GM21529 (cell line): ENCODE measurements around the gene MAN1A1.

Source experiments
- ATAC-seq: cut with Tn5 transposase; IDR thresholded peaks from one replicate; pipeline ENCODE4 v1.9.1; 2021; ENCODE audit not compliant: unreplicated experiment

The MAN1A1 gene

DNA sequence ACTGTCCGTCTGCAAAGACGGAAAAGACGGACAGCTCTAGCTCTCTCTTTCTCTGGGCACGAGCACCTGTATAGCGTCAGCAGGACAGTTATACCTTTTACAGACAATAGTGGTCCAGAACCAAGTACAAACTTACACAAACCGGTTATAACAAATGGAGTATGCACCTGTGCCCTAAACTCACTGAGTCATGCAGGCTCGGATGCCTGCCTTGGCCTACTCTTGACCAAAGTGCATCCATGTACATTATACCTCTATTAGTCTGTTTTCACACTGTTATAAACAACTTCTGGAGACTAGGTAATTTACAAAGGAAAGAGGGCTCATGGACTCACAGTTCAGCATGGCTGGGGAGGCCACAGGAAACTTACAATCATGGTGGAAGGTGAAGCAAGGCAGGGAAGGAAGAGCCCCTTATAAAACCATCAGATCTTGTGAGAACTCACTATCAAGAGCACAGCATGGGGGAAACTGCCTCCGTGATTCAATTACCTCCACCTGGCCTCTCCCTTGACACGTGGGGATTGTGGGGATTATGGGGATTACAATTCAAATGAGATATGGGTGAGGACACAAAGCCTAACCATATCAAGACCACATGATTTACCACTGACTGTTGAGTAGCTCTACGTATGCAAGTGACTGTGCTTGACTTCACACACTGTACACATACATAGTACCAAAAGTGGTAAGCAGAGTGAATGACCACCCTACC lies 23.1 kb downstream of the MAN1A1 start:
- ATAC-seq = no peak

- no peak for ATAC-seq
Measured at GRCh38 chr6:119325559-119326265, 23.8 kb downstream of the MAN1A1 start.

GRCh38 chr6:119324718-119325117 lies 24.8 kb downstream of the MAN1A1 start:
- no peak for ATAC-seq

- ATAC-seq = no peak
Measured at GRCh38 chr6:119323931-119324330, 25.6 kb downstream of the MAN1A1 start.

GRCh38 chr6:119323478-119323877 lies 26.1 kb downstream of the MAN1A1 start:
- no peak for ATAC-seq

GRCh38 chr6:119322715-119323350 lies 26.7 kb downstream of the MAN1A1 start:
- no peak for ATAC-seq

- no peak for ATAC-seq
Measured at GRCh38 chr6:119322034-119322433, 27.5 kb downstream of the MAN1A1 start.

- ATAC-seq = no peak
Measured at GRCh38 chr6:119319694-119320093, 29.9 kb downstream of the MAN1A1 start.

DNA sequence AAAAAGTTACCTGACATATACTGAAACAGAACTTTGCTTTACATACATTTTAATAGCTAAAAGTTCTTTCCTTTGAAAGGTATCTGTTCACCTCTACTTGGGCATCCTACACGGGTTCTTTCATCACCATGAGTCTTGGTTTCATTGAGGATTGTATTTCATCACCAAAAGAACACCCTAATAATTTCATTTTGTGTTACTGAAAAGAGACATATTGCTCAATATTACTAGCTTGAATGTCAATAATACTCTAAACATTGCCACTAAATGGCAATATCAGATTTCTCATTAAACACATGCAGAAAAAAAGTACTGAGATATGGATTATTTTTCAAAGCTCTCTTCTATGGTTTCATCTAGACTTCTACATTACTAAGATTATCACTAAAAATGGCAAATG lies 30.8 kb downstream of the MAN1A1 start:
- ATAC-seq = no peak

DNA sequence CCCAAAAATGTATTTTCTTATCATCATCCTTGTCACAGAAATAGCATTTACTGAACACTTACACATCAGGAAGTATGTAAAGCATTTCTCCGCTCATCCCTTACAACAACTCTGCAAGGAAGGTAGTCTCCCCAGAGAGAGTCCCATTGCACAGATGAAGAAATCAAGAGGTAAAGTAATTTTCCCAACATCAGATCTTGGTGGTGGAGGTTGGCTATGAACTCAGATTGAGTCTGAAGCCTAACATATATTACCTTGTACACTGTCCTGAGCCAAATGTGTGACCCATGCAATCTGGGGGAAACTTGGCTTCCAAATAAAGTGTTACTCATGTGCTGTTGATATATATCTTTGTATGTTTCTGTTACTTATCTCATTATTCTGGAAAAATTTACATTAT lies 31.4 kb downstream of the MAN1A1 start:
- no peak for ATAC-seq

DNA sequence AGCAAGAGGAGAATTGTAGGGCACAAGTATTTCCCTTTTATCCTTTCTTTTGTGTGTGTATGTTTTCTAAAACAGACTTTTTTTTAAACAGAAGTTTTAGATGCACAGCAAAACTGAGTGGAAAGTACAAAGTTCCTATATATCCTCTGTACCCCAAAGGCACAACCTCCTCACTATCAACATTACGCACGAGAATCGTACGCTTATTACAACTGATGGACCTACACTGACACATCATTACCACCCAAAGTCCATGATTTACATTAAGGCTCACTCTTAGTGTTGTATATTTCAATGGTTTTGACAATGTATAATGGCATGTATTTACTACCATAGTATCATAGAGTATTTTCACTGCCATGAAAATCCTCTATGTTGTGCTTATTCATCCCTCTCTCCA lies 32.6 kb downstream of the MAN1A1 start:
- ATAC-seq = no peak

- ATAC-seq = peak; percentile 47
Measured at GRCh38 chr6:119314885-119315272, 34.7 kb downstream of the MAN1A1 start.

DNA sequence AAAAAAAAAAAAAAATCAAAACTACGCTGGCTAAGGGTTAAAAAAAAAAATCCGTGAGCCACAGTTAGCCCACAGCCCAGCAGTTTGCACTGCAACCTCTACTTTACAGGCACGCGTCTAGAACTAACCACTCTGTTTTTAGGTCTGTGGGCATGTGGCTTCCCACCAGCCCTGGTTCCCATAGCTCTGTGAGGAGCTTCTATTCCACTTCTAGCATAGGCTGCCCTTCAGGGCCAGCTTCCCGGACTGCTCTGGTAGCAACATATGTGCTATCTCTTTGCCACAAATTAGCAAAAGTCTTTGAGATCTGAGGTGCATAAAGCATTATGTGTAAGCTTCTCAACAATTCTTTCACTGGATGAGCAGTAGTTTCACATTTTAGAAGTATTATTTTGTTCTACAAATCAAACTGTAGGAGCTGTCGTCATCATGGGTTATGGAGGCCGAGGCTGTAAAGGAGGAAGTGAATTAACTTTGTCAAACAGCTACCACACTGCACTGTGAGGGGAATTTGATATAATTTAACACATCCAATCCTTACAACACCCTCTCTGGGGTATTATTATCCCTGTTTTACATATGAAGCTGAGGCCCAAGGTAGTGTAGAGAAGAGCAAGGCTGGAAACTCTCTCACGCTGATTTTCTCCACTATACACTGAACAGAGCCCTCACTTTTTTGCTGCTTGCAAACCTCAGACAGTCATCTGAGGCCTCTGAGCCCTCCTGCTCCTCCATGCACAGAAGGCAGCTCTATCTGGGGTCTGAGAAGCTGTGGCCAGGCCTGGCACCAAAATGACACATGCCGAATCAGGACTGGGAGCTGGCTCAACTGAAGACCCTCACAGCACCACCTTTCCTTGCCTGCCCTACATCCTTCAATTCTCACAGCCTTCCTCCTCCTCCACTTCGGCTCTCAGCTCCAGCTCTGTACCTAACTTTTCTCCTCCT lies 35.4 kb downstream of the MAN1A1 start:
- peak; percentile 65 for ATAC-seq

DNA sequence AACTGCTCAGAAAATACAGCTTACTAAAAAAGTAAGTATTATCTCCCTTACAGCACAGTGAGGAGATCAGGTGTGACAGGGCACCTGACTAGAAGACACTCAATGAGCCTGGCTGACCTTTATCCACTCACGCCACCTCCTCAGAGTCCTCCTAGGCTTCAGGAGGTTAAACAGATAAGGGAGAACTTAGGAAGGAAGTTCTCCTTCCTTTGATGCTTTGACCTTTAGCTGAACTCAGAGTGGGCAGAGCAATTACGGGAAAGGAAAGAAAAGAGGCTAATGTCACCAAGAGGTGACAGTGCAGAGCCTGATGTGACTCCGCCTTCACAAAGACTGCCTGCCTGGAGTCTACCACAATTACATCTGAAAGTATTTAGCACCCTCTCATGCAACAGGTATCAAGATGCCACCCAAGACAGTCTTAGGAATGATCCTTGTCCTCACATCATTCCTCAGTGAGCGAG lies 36.7 kb downstream of the MAN1A1 start:
- ATAC-seq = peak; percentile 42

GRCh38 chr6:119312441-119312840 lies 37.1 kb downstream of the MAN1A1 start:
- ATAC-seq = no peak

- ATAC-seq = no peak
Measured at GRCh38 chr6:119311514-119312142, 37.9 kb downstream of the MAN1A1 start.

DNA sequence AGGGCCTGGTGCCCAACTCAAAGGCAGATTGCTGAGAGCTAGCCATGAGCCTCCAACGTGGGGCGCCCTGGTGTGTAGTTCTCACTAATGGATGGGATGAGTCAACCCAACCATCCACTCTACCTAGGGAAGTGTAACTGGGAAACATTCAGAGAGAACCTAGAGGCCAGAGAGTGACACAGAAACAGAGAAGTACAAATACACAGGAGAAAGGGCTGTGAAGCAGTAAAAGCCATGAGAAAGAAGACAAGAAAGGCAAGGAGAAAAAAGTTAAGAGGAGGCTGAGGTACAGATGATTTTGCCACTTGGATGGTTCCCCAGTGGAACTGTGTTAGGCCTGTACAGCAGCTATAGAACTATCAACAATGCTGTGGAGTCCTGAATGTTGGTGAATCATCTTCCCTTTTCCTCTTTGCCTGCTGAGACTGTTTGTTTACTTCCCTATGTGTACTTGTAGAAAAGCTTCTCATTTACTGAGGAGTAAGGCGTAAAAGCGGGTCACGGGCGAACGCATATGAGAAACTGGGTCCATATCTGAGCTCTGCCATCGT lies 39.0 kb downstream of the MAN1A1 start:
- no peak for ATAC-seq

DNA sequence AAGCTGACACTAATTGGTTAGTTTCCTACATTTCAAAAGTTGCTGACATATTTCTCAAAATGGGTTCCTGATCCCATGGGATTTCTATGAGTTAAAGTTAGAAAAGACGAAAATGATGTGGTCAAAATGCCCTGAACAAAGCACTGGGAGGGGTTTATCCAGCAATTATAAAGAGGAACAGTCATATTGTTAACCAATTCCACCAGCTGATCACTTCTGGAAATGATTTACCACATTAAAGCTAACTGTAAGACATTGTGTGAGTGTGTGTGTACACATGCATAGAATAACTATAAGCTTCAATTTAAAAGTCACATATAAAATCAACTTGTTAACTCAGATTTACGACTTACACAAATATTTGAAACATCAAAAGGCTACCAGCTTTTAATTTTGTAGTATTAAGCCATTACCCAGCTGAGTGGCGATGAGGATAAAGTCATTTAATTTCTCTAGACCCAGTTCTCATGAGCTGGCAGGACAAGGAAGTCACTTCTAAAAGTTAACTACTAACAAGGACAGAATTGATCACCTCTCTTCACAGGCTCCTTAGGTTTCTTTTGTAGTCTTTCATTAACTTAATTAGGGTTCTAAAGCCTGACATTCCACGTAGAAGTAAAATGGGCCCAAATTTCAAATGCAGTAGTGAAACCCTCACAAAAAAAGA lies 40.4 kb downstream of the MAN1A1 start:
- no peak for ATAC-seq

DNA sequence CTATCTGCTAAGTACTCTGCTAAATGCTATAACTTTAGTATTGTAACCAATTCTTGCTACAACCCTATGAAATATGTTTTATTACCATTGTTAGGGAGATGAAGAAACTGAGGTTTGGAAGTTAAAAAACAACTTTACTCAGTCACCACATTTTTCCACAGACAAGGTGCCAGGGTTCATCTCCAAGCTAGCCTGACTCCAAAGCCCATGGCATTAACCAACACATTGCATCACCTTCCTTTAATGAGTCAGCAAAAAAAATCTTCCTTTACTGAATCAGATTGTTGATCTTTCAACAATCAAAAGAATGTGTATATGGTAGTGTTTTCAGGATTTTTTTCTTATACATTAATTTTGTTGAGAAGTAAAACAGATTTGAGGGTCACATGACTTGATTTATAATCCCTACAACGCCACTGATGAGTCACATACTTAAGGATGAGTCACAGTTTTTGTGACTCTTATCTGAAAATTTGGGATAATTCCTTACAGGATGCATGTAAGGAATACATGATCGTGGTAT lies 41.5 kb downstream of the MAN1A1 start:
- ATAC-seq = no peak
